ENCODE measurements around the gene UBE3B. TPM values are rescaled to one million over a fixed set of nuclear protein-coding genes. Genes with fewer than 3 reads are reported as not detected.

Gene UBE3B
- polyA plus RNA-seq, 5 donors, result 27.0 to 34.2 (median 32.2) TPM

GRCh38 chr12:109527489-109528123 is 50.2 kb downstream of the UBE3B start:
- DNase-seq, result no peak

- DNase-seq, result no peak
Observed at GRCh38 chr12:109529691-109530640, 52.5 kb downstream of the UBE3B start.

- DNase-seq, result no peak
Observed at GRCh38 chr12:109531411-109531810, 54.0 kb downstream of the UBE3B start.

- DNase-seq, result no peak
Observed at GRCh38 chr12:109532721-109533486, 55.5 kb downstream of the UBE3B start.

GRCh38 chr12:109533487-109533740 is 56.0 kb downstream of the UBE3B start:
- DNase-seq, result no peak

GRCh38 chr12:109534456-109534855 is 57.0 kb downstream of the UBE3B start:
- no peak for DNase-seq

- DNase-seq, result no peak
Observed at GRCh38 chr12:109535231-109535862, 57.9 kb downstream of the UBE3B start.

GRCh38 chr12:109535863-109536250 is 58.4 kb downstream of the UBE3B start:
- no peak for DNase-seq

- DNase-seq, result no peak
Observed at GRCh38 chr12:109537136-109537535, 59.7 kb downstream of the UBE3B start.

GRCh38 chr12:109538191-109538863 is 60.9 kb downstream of the UBE3B start:
- no peak for DNase-seq

GRCh38 chr12:109539508-109539907 is 62.1 kb downstream of the UBE3B start:
- no peak for DNase-seq

- no peak for DNase-seq
Observed at GRCh38 chr12:109540526-109541412, 63.3 kb downstream of the UBE3B start.

- no peak for DNase-seq
Observed at GRCh38 chr12:109541413-109541726, 63.9 kb downstream of the UBE3B start.

- DNase-seq, result no peak
Observed at GRCh38 chr12:109542014-109542413, 64.6 kb downstream of the UBE3B start.

- DNase-seq, result no peak
Observed at GRCh38 chr12:109542876-109543275, 65.4 kb downstream of the UBE3B start.

GRCh38 chr12:109544955-109545531 is 67.6 kb downstream of the UBE3B start:
- DNase-seq, result no peak

- no peak for DNase-seq
Observed at GRCh38 chr12:109545826-109546225, 68.4 kb downstream of the UBE3B start.

GRCh38 chr12:109547286-109547685 is 69.9 kb downstream of the UBE3B start:
- no peak for DNase-seq

GRCh38 chr12:109548258-109548657 is 70.8 kb downstream of the UBE3B start:
- no peak for DNase-seq

- DNase-seq, result no peak
Observed at GRCh38 chr12:109549613-109550270, 72.3 kb downstream of the UBE3B start.

Data from right lung (tissue), 5 donors.